GM23338 (cell line): ENCODE measurements around the gene COPS4. TPM values are rescaled to one million over a fixed set of nuclear protein-coding genes. Genes with fewer than 3 reads are reported as not detected.

Experiments
- ATAC-seq: fragments of 200-7000 bp; cut with Tn5 transposase; 3 replicates; pipeline ENCODE4 v1.9.1; 2020
- DNase-seq: peaks from one replicate; pipeline ENCODE4 v3.0.0-alpha.2; 2015; ENCODE audit warnings: low spot score
- H2AFZ ChIP-seq: fragments of 200-600 bp; sonication (generic); 2 replicates; pipeline ENCODE4 v1.8.0; 2016; ENCODE audit warnings: antibody characterized with exemption, mild to moderate bottlenecking, moderate library complexity
- H3F3A ChIP-seq: fragments of 200-600 bp; sonication (generic); replicated peaks from 2 replicates; pipeline ENCODE4 v1.8.0; 2017; ENCODE audit warnings: antibody characterized with exemption, mixed run types, low read depth
- H3K27ac ChIP-seq: fragments of 200-600 bp; sonication (generic); 2 replicates; pipeline ENCODE4 v1.6.1; 2016; ENCODE audit warnings: low read depth
- H3K27me3 ChIP-seq: fragments of 200-600 bp; sonication (generic); 2 replicates; pipeline ENCODE4 v1.8.0; 2016; ENCODE audit warnings: mild to moderate bottlenecking, mixed run types, moderate library complexity; ENCODE audit not compliant: insufficient read depth
- H3K36me3 ChIP-seq: fragments of 200-600 bp; sonication (generic); 2 replicates; pipeline ENCODE4 v1.8.0; 2016; ENCODE audit warnings: mild to moderate bottlenecking; ENCODE audit not compliant: insufficient read depth
- H3K4me1 ChIP-seq: fragments of 200-600 bp; sonication (generic); 2 replicates; pipeline ENCODE4 v1.8.0; 2016; ENCODE audit warnings: mild to moderate bottlenecking, moderate library complexity; ENCODE audit not compliant: insufficient read depth
- H3K4me2 ChIP-seq: fragments of 200-600 bp; sonication (generic); 2 replicates; pipeline ENCODE4 v1.7.1; 2017; ENCODE audit warnings: mixed run types
- H3K4me3 ChIP-seq: fragments of 200-600 bp; sonication (generic); 2 replicates; pipeline ENCODE4 v1.6.1; 2016; ENCODE audit warnings: mixed run types
- H3K79me2 ChIP-seq: fragments of 200-600 bp; sonication (generic); replicated peaks from 2 replicates; pipeline ENCODE4 v1.8.0; 2017; ENCODE audit warnings: mild to moderate bottlenecking; ENCODE audit not compliant: insufficient read depth
- H3K9me2 ChIP-seq: fragments of 200-600 bp; sonication (generic); 2 replicates; pipeline ENCODE4 v1.8.0; 2017; ENCODE audit not compliant: insufficient read depth
- H4K20me1 ChIP-seq: fragments of 200-600 bp; sonication (generic); replicated peaks from 2 replicates; pipeline ENCODE4 v1.8.0; 2017; ENCODE audit warnings: mild to moderate bottlenecking; ENCODE audit not compliant: insufficient read depth
- H3K27ac Mint-ChIP-seq: 2 replicates; pipeline ENCODE4 v1.8.0; 2020; ENCODE audit warnings: inconsistent platforms, mild to moderate bottlenecking, moderate library complexity, mixed read lengths
- H3K27me3 Mint-ChIP-seq: 3 replicates; pipeline ENCODE4 v1.8.0; 2022; ENCODE audit warnings: low read depth, mild to moderate bottlenecking, moderate library complexity, mixed read lengths, inconsistent platforms; ENCODE audit not compliant: insufficient read depth, poor library complexity
- H3K36me3 Mint-ChIP-seq: 3 replicates; pipeline ENCODE4 v1.8.0; 2021; ENCODE audit warnings: low read depth, mild to moderate bottlenecking, inconsistent platforms, moderate library complexity, mixed read lengths
- H3K4me1 Mint-ChIP-seq: 3 replicates; pipeline ENCODE4 v1.8.0; 2020; ENCODE audit warnings: mild to moderate bottlenecking, inconsistent platforms, mixed read lengths
- H3K4me3 Mint-ChIP-seq: 3 replicates; pipeline ENCODE4 v1.8.0; 2021; ENCODE audit warnings: moderate library complexity, mild to moderate bottlenecking, inconsistent platforms, mixed read lengths
- H3K9me3 Mint-ChIP-seq: 3 replicates; pipeline ENCODE4 v1.8.0; 2020; ENCODE audit warnings: moderate library complexity, mild to moderate bottlenecking, inconsistent platforms, mixed read lengths
- CREB1 ChIP-seq: fragments of 250-450 bp; sonication (Bioruptor Pico); IDR thresholded peaks from 2 replicates; pipeline ENCODE4 v1.5.0; 2020; ENCODE audit warnings: low read depth, mild to moderate bottlenecking, moderate library complexity
- CTCF ChIP-seq, 2 experiments: fragments of 200-600 bp in 1 of 2; sonication (generic) in 1 of 2; conservative IDR thresholded peaks; 2 replicates each; pipeline versions ENCODE4 v1.5.1 to v1.6.1; 2016 to 2017; ENCODE audit warnings: antibody characterized with exemption in 2 of 2, low read depth in 2 of 2, mild to moderate bottlenecking in 2 of 2, moderate library complexity in 1 of 2
- EZH2 ChIP-seq: fragments of 200-600 bp; sonication (generic); IDR thresholded peaks from one replicate; pipeline ENCODE4 v1.8.0; 2017; ENCODE audit warnings: antibody characterized with exemption, mild to moderate bottlenecking, low read depth; ENCODE audit not compliant: unreplicated experiment
- EZH2phosphoT487 ChIP-seq: fragments of 200-600 bp; sonication (generic); IDR thresholded peaks from one replicate; pipeline ENCODE4 v1.8.1; 2018; ENCODE audit warnings: antibody characterized with exemption; ENCODE audit not compliant: unreplicated experiment
- JUNB ChIP-seq: IDR thresholded peaks from one replicate; pipeline ENCODE4 v1.6.1; 2016; ENCODE audit warnings: antibody characterized with exemption; ENCODE audit not compliant: unreplicated experiment
- NANOG ChIP-seq: IDR thresholded peaks from 2 replicates; pipeline ENCODE4 v1.6.1; 2016; ENCODE audit warnings: antibody characterized with exemption, borderline replicate concordance
- POLR2AphosphoS5 ChIP-seq: IDR thresholded peaks from 2 replicates; pipeline ENCODE4 v1.6.1; 2016; ENCODE audit warnings: antibody characterized with exemption, low read depth
- REST ChIP-seq: IDR thresholded peaks from one replicate; pipeline ENCODE4 v1.6.1; 2018; ENCODE audit warnings: antibody characterized with exemption; ENCODE audit not compliant: unreplicated experiment
- STAT1 ChIP-seq: IDR thresholded peaks from one replicate; pipeline ENCODE4 v1.6.1; 2016; ENCODE audit warnings: antibody characterized with exemption; ENCODE audit not compliant: unreplicated experiment
- ZNF331 ChIP-seq: fragments of 250-450 bp; sonication (Bioruptor Pico); IDR thresholded peaks from 2 replicates; pipeline ENCODE4 v1.5.0; 2020; ENCODE audit warnings: low read depth, mild to moderate bottlenecking, moderate library complexity
- polyA plus RNA-seq: library from polyadenylated mRNA; unstranded; fragments of >200 nt; fragmentation: Nextera tagmentation; extraction: Ambion mirVana; gene quantifications from 2 replicates; pipeline ENCODE4 v1.2.1, GENCODE V29; 2016
- total RNA-seq: library from RNA; depleted of rRNA; stranded (reverse); fragments of >200 nt; shearing (Covaris generic); gene quantifications from 2 replicates; pipeline ENCODE4 v1.2.3, GENCODE V29; 2014

Gene COPS4
- total and polyA plus RNA-seq, 2 experiments from 2014 or later = 23.7 to 46.6 TPM

- TF ChIP-seq REST = no peak
- TF ChIP-seq STAT1 = no peak
These were observed 80.8 kb downstream of the COPS4 start (continued) for GRCh38 chr4:83115656-83116285.

- Mint-ChIP-seq H3K27ac (no peak overlapping the region), H3K27me3 (no peaks in the 10 kb centered on the region), H3K36me3 (peaks cover 3% of the 10 kb centered on the region; the same call in 2 of the 3 replicates), H3K4me3 (no peak overlapping the region), H3K4me1 (peaks cover 13% of the 10 kb centered on the region), H3K9me3 (peaks cover 15% of the 10 kb centered on the region; the same call in 2 of the 3 replicates)
- Histone ChIP-seq H3F3A (no peaks in the 10 kb centered on the region), H3K4me1 (peaks cover 15% of the 10 kb centered on the region), H3K9me2 (peaks cover 3% of the 10 kb centered on the region; the same call in 1 of the 2 replicates), H3K36me3 (peaks cover 5% of the 10 kb centered on the region), H3K27ac (no peak overlapping the region), H3K4me2 (no peak overlapping the region), H3K4me3 (no peak overlapping the region), H3K27me3 (no peaks in the 10 kb centered on the region), H2AFZ (no peak overlapping the region), H4K20me1 (no peaks in the 10 kb centered on the region), H3K79me2 (no peaks in the 10 kb centered on the region)
- ATAC-seq (no peak), DNase-seq (no peak)
- TF ChIP-seq JUNB = no peak
- TF ChIP-seq CTCF (conservative IDR thresholded peaks at IDR 0.05; ENCODE audit: low read depth in 2 of 2) = no peak
- TF ChIP-seq EZH2phosphoT487 = no peak
- no peak for TF ChIP-seq EZH2
- TF ChIP-seq REST = no peak
- no peak for TF ChIP-seq NANOG
- TF ChIP-seq POLR2AphosphoS5 = no peak
- TF ChIP-seq STAT1 = no peak
- TF ChIP-seq ZNF331 (CRISPR knock-in tag) = no peak
- TF ChIP-seq CREB1 = no peak
These were observed 83.9 kb downstream of the COPS4 start for GRCh38 chr4:83118869-83119268.
